HG03460 (cell line): ENCODE results near the gene ACP4.

Experiments
- ATAC-seq: cut with Tn5 transposase; IDR thresholded peaks from one replicate; pipeline ENCODE4 v1.9.1; 2021; ENCODE audit not compliant: unreplicated experiment

ACP4 gene

GRCh38 chr19:50839712-50840655 is 49.8 kb downstream of the ACP4 start:
- no peak for ATAC-seq

GRCh38 chr19:50842130-50842529 is 51.9 kb downstream of the ACP4 start:
- ATAC-seq: no peak

GRCh38 chr19:50843205-50843604 is 53.0 kb downstream of the ACP4 start:
- ATAC-seq: no peak

- no peak for ATAC-seq
These were observed 53.5 kb downstream of the ACP4 start for GRCh38 chr19:50843701-50844221.

GRCh38 chr19:50844296-50844935 is 54.2 kb downstream of the ACP4 start:
- ATAC-seq: no peak
